GM12878 (cell line): ENCODE data around the gene MAPT. TPM values are rescaled to one million over a fixed set of nuclear protein-coding genes. Genes with fewer than 3 reads are reported as not detected.

Source experiments
- ATAC-seq: fragments of 200-7000 bp; cut with Tn5 transposase; 3 replicates; pipeline ENCODE4 v1.9.1; 2020; ENCODE audit warnings: mild to moderate bottlenecking, moderate library complexity
- BruUV-seq: library from RNA; stranded (reverse); fragments of 400-500 nt; replicated peaks from 2 replicates; lab custom pipeline; 2021; lab: Mats Ljungman, UMichigan
- CTCF ChIA-PET: fragments of 300-600 bp; sonication (Branson Sonifier 250); formaldehyde crosslinking; extraction: SDS; loops from one replicate; lab custom pipeline; 2021; ENCODE audit warnings: inconsistent platforms; lab: Yijun Ruan, JAX
- POLR2A ChIA-PET: fragments of 350-600 bp; formaldehyde crosslinking; extraction: SDS; loops from one replicate; lab custom pipeline; 2021; ENCODE audit warnings: inconsistent platforms; lab: Charles Lee
- RAD21 ChIA-PET: fragments of 300-600 bp; sonication (Branson Sonifier 250); formaldehyde crosslinking; loops from one replicate; lab custom pipeline; 2023; ENCODE audit warnings: antibody characterized with exemption; ENCODE audit not compliant: unreplicated experiment; lab: Charles Lee
- SMC1A ChIA-PET: fragments of 300-600 bp; sonication (Branson Sonifier 250); formaldehyde crosslinking; loops from one replicate; lab custom pipeline; 2023; ENCODE audit not compliant: unreplicated experiment, uncharacterized antibody; lab: Charles Lee
- DNase-seq: peaks from one replicate; pipeline ENCODE4 v3.0.0-alpha.2; 2011; ENCODE audit warnings: low read depth, low spot score
- FAIRE-seq: peaks from 3 replicates; lab custom pipeline; 2011; peaks lifted over from hg19 to GRCh38; lab: Jason Lieb, UNC
- H2AFZ ChIP-seq: 2 replicates; pipeline ENCODE4 v1.6.0; 2011; ENCODE audit warnings: low read depth, low read length, control low read depth; ENCODE audit not compliant: control insufficient read depth
- H3K27ac ChIP-seq: 2 replicates; pipeline ENCODE4 v1.5.1; 2011; ENCODE audit warnings: control low read depth; ENCODE audit not compliant: control insufficient read depth, insufficient read depth
- H3K27me3 ChIP-seq, 2 experiments: replicated peaks in 1 of 2; 2 replicates each; pipeline versions ENCODE4 v1.6.0 to v1.6.1; 2011; ENCODE audit warnings: low read length in 1 of 2; ENCODE audit not compliant: control insufficient read depth in 2 of 2, insufficient read depth in 2 of 2
- H3K36me3 ChIP-seq, 2 experiments: 2 replicates each; pipeline ENCODE4 v1.5.1; 2011; ENCODE audit warnings: low read length in 1 of 2; ENCODE audit not compliant: control insufficient read depth in 2 of 2, insufficient read depth in 2 of 2
- H3K4me1 ChIP-seq: 2 replicates; pipeline ENCODE4 v1.6.1; 2011; ENCODE audit warnings: mild to moderate bottlenecking, low read length, moderate library complexity, mixed read lengths; ENCODE audit not compliant: control insufficient read depth, insufficient read depth
- H3K4me2 ChIP-seq: 2 replicates; pipeline ENCODE4 v1.6.0; 2011; ENCODE audit warnings: control low read depth; ENCODE audit not compliant: control insufficient read depth, insufficient read depth
- H3K4me3 ChIP-seq: fragments of 200-600 bp; sonication (generic); 2 replicates; pipeline ENCODE4 v1.5.1; 2016
- H3K79me2 ChIP-seq: 2 replicates; pipeline ENCODE4 v1.6.0; 2011; ENCODE audit warnings: low read length; ENCODE audit not compliant: control insufficient read depth, insufficient read depth
- H3K9ac ChIP-seq: 2 replicates; pipeline ENCODE4 v1.8.0; 2011; ENCODE audit warnings: low read length, control low read depth, mixed read lengths; ENCODE audit not compliant: control insufficient read depth, insufficient read depth
- H3K9me3 ChIP-seq: replicated peaks from 3 replicates; pipeline ENCODE4 v1.5.1; 2011; ENCODE audit warnings: mild to moderate bottlenecking, low read length; ENCODE audit not compliant: control insufficient read depth, insufficient read depth
- H4K20me1 ChIP-seq: 2 replicates; pipeline ENCODE4 v1.6.0; 2011; ENCODE audit not compliant: control insufficient read depth, insufficient read depth
- CHD1 ChIP-seq: IDR thresholded peaks from 2 replicates; pipeline ENCODE4 v1.6.1; 2012; ENCODE audit warnings: low read depth, low read length, improper control_type of control experiment
- E2F4 ChIP-seq: IDR thresholded peaks from 2 replicates; pipeline ENCODE4 v1.6.1; 2012; ENCODE audit warnings: low read depth, low read length, improper control_type of control experiment
- E2F8 ChIP-seq: fragments of 450-650 bp; IDR thresholded peaks from 2 replicates; pipeline ENCODE4 v1.6.1; 2018; ENCODE audit warnings: mild to moderate bottlenecking, low read depth, moderate library complexity; ENCODE audit not compliant: partially characterized antibody
- FOXM1 ChIP-seq: IDR thresholded peaks from 2 replicates; pipeline ENCODE4 v1.6.1; 2012; ENCODE audit warnings: low read depth, mild to moderate bottlenecking, inconsistent platforms, low read length, moderate library complexity
- MLLT1 ChIP-seq: fragments of 450-650 bp; IDR thresholded peaks from 2 replicates; pipeline ENCODE4 v1.6.1; 2016; ENCODE audit warnings: mild to moderate bottlenecking
- NFXL1 ChIP-seq: fragments of 450-650 bp; IDR thresholded peaks from 2 replicates; pipeline ENCODE4 v1.6.1; 2017; ENCODE audit warnings: antibody characterized with exemption, mild to moderate bottlenecking, borderline replicate concordance
- NR2C1 ChIP-seq: fragments of 450-650 bp; IDR thresholded peaks from 2 replicates; pipeline ENCODE4 v1.6.1; 2017; ENCODE audit warnings: antibody characterized with exemption, mild to moderate bottlenecking, moderate library complexity
- PAX5 ChIP-seq: IDR thresholded peaks from 2 replicates; pipeline ENCODE4 v1.6.1; 2011; ENCODE audit warnings: low read depth, low read length, borderline replicate concordance
- PKNOX1 ChIP-seq: fragments of 450-650 bp; IDR thresholded peaks from 2 replicates; pipeline ENCODE4 v1.6.1; 2016; ENCODE audit warnings: mild to moderate bottlenecking
- PML ChIP-seq: IDR thresholded peaks from 2 replicates; pipeline ENCODE4 v1.6.1; 2012; ENCODE audit warnings: low read length, inconsistent platforms
- RAD21 ChIP-seq: IDR thresholded peaks from 2 replicates; pipeline ENCODE4 v1.6.1; 2011; ENCODE audit warnings: mild to moderate bottlenecking, low read depth, low read length, moderate library complexity; ENCODE audit not compliant: insufficient read depth
- RFX5 ChIP-seq: IDR thresholded peaks from 2 replicates; pipeline ENCODE4 v1.6.1; 2011; ENCODE audit warnings: low read depth, low read length, improper control_type of control experiment
- STAT3 ChIP-seq: IDR thresholded peaks from 2 replicates; pipeline ENCODE4 v1.6.1; 2011; ENCODE audit warnings: low read depth, low read length, improper control_type of control experiment
- WGBS: methylation state at CpG from one replicate; pipeline ENCODE4 v1.1.6; 2016; ENCODE audit warnings: low lambda C conversion rate; ENCODE audit not compliant: insufficient replicate concordance, insufficient coverage; ENCODE audit errors: missing lambda C conversion rate; 5-methylcytosine and 5-hydroxymethylcytosine counted together
- in situ Hi-C: fragments of 300-500 bp; cut with MboI; formaldehyde crosslinking; loops from 9 replicates; pipeline ENCODE4 v1.14.3; 2018; ENCODE audit warnings: mixed read lengths
- intact Hi-C: fragments of 100-400 bp; cut with micrococcal nuclease; formaldehyde crosslinking; loops from one replicate; pipeline ENCODE4 v1.14.2; 2022; ENCODE audit not compliant: unreplicated experiment
- polyA plus RNA-seq, 11 experiments: library from polyadenylated mRNA; depleted of rRNA in 4 of 11; unstranded in 6 of 11; stranded (reverse) in 5 of 11; fragments of >200 nt; fragmentation: Nextera tagmentation in 4 of 11; fragmentation: Illumina TruSeq in 1 of 11; extraction: Ambion mirVana in 4 of 11; extraction: Trizol in 1 of 11; gene quantifications; 1 replicate in 1 of 11; 2 replicates in 10 of 11; pipeline versions ENCODE4 v1.2.1 to v1.2.3, GENCODE V29; 2011 to 2016; ENCODE audit warnings: inconsistent platforms in 2 of 11, missing spikeins in 2 of 11, low read depth in 1 of 11
- total RNA-seq, 4 experiments: library from RNA; depleted of rRNA in 3 of 4; stranded (reverse); fragments of >200 nt in 3 of 4; fragmentation: Illumina TruSeq in 1 of 4; extraction: Trizol in 1 of 4; gene quantifications; 2 replicates each; pipeline versions ENCODE4 v1.2.1 to v1.2.3, GENCODE V29; 2013 to 2021

The MAPT gene
- total and polyA plus RNA-seq, 10 of the 15 experiments (the other 5 are each of a cell fraction or from before 2014, with no cell fraction given): under 0.01 to 0.05 (median 0.03) TPM; not detected in 7

GRCh38 chr17:45955326-45955725 is 61.0 kb downstream of the MAPT start (continued):
- TF ChIP-seq E2F8 (no peak), NR2C1 (no peak)

- TF ChIP-seq RFX5: no peak
- no peak for TF ChIP-seq NFXL1
- no peak for TF ChIP-seq RAD21
- TF ChIP-seq CHD1: no peak
- no peak for TF ChIP-seq MLLT1
- no peak for TF ChIP-seq STAT3
- no peak for TF ChIP-seq PKNOX1
- no peak for TF ChIP-seq PAX5
- TF ChIP-seq PML: no peak
- no peak for TF ChIP-seq FOXM1
- TF ChIP-seq E2F4: no peak
- no peaks in the 10 kb centered on the region for H3K36me3 ChIP-seq
- WGBS: 59% methylated on average over 3 of the region's 3 CpGs
- H2AFZ ChIP-seq: no peak overlapping the region
- in situ Hi-C loops: no loop called here
- H3K4me2 ChIP-seq: no peak overlapping the region
- ChIA-PET SMC1A (no interaction called here), POLR2A (no interaction called here), RAD21 (no interaction called here), CTCF (no interaction called here)
- intact Hi-C loops: no loop called here
- H3K27me3 ChIP-seq: no peaks in the 10 kb centered on the region; a peak in 2 of 4 replicates
- no peak overlapping the region for H3K9ac ChIP-seq
- ATAC-seq: no peak
- H3K79me2 ChIP-seq: no peaks in the 10 kb centered on the region
- no peak for DNase-seq
- no peaks in the 10 kb centered on the region for H3K9me3 ChIP-seq
- no peak for FAIRE-seq
- no TSS peak for BruUV-seq
- no peak overlapping the region for H3K27ac ChIP-seq
- H3K4me3 ChIP-seq: no peak overlapping the region
- H4K20me1 ChIP-seq: no peaks in the 10 kb centered on the region
- H3K4me1 ChIP-seq: no peaks in the 10 kb centered on the region
These were observed 61.7 kb downstream of the MAPT start for GRCh38 chr17:45956090-45956489.
